ENCODE results near the gene TBC1D22A.

DNA sequence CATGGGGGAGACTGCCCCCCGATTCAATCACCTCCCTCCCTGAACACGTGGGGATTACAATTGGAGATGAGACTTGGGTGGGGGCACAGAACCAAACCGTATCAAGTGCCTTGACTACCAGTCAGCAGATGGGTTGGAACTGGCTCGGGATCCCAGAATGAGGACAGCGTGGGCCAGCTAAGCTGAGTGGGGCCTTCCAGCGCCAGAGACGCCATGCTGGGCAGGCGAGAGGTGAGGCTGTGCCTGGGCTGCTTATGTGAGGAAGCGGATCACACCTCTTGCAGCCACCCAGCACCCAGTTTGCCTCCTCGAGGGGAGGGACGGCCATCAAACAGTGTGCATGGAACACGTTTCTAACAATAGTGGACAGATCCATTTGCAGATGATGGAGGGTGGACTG, 195.1 kb downstream of the TBC1D22A start:
- no peak for TF ChIP-seq EZH2phosphoT487 (IDR thresholded peaks at IDR 0.05)
- TF ChIP-seq, protein P1, sequence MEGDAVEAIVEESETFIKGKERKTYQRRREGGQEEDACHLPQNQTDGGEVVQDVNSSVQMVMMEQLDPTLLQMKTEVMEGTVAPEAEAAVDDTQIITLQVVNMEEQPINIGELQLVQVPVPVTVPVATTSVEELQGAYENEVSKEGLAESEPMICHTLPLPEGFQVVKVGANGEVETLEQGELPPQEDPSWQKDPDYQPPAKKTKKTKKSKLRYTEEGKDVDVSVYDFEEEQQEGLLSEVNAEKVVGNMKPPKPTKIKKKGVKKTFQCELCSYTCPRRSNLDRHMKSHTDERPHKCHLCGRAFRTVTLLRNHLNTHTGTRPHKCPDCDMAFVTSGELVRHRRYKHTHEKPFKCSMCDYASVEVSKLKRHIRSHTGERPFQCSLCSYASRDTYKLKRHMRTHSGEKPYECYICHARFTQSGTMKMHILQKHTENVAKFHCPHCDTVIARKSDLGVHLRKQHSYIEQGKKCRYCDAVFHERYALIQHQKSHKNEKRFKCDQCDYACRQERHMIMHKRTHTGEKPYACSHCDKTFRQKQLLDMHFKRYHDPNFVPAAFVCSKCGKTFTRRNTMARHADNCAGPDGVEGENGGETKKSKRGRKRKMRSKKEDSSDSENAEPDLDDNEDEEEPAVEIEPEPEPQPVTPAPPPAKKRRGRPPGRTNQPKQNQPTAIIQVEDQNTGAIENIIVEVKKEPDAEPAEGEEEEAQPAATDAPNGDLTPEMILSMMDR (IDR thresholded peaks at IDR 0.05), result no peak
- TF ChIP-seq EZH2 (IDR thresholded peaks at IDR 0.05), result no peak

All from neural progenitor cell (in vitro differentiated cells).